CD8-positive, alpha-beta memory T cell (primary cell): ENCODE measurements around the gene TMEM87B. TPM values are rescaled to one million over a fixed set of nuclear protein-coding genes. Genes with fewer than 3 reads are reported as not detected.
"Not testable (repeated sequence)": the region's sequence is repeated elsewhere in the genome, so short reads cannot be mapped to it uniquely, and the experiment has no call there.

Experiments used
- CTCF ChIA-PET: fragments of 350-600 bp; sonication (Branson Sonifier 250); formaldehyde crosslinking; loops from one replicate; lab custom pipeline; 2021; ENCODE audit warnings: antibody characterized with exemption; lab: Charles Lee
- POLR2A ChIA-PET: fragments of 350-600 bp; sonication (Branson Sonifier 250); formaldehyde crosslinking; loops from one replicate; lab custom pipeline; 2021; ENCODE audit warnings: antibody characterized with exemption; lab: Charles Lee
- DNase-seq, 5 donors: peaks; one replicate each; pipeline versions ENCODE4 v3.0.0 to v3.0.0-alpha.2; 2020 to 2022; ENCODE audit warnings: mixed read lengths in 1 of 5
- H3K27ac ChIP-seq: one replicate; pipeline ENCODE4 v1.7.0; 2013; ENCODE audit warnings: low read depth, mild to moderate bottlenecking, low read length, moderate library complexity
- H3K27me3 ChIP-seq: 2 replicates; pipeline ENCODE4 v1.7.0; 2013; ENCODE audit warnings: low read length, mild to moderate bottlenecking; ENCODE audit not compliant: insufficient read depth, poor library complexity, severe bottlenecking
- H3K36me3 ChIP-seq: 2 replicates; pipeline ENCODE4 v1.7.0; 2013; ENCODE audit warnings: mild to moderate bottlenecking, low read length, moderate library complexity; ENCODE audit not compliant: insufficient read depth
- H3K4me1 ChIP-seq: 2 replicates; pipeline ENCODE4 v1.7.0; 2013; ENCODE audit warnings: mild to moderate bottlenecking, low read length, moderate library complexity; ENCODE audit not compliant: insufficient read depth
- H3K4me3 ChIP-seq: 2 replicates; pipeline ENCODE4 v1.7.0; 2013; ENCODE audit warnings: mild to moderate bottlenecking, low read length
- H3K9me3 ChIP-seq: 2 replicates; pipeline ENCODE4 v1.7.0; 2013; ENCODE audit warnings: mild to moderate bottlenecking, low read length
- H3K27ac Mint-ChIP-seq, 8 donors: one replicate each; pipeline ENCODE4 v1.8.0; 2020 to 2021; ENCODE audit warnings: mixed read lengths in 8 of 8, mild to moderate bottlenecking in 6 of 8, inconsistent platforms in 3 of 8, moderate library complexity in 3 of 8
- H3K27me3 Mint-ChIP-seq, 2 donors: one replicate each; pipeline ENCODE4 v1.8.0; 2020 to 2021; ENCODE audit warnings: mixed read lengths in 2 of 2, mild to moderate bottlenecking in 1 of 2, moderate library complexity in 1 of 2
- H3K36me3 Mint-ChIP-seq, 3 donors: one replicate each; pipeline ENCODE4 v1.8.0; 2020 to 2021; ENCODE audit warnings: mixed read lengths in 3 of 3, inconsistent platforms in 1 of 3, mild to moderate bottlenecking in 1 of 3
- H3K4me1 Mint-ChIP-seq, 3 donors: one replicate each; pipeline ENCODE4 v1.8.0; 2020 to 2021; ENCODE audit warnings: mixed read lengths in 3 of 3, inconsistent platforms in 1 of 3, mild to moderate bottlenecking in 1 of 3
- H3K4me3 Mint-ChIP-seq, 7 donors: one replicate each; pipeline ENCODE4 v1.8.0; 2020 to 2021; ENCODE audit warnings: mixed read lengths in 7 of 7, mild to moderate bottlenecking in 6 of 7, moderate library complexity in 4 of 7, inconsistent platforms in 2 of 7
- H3K9me3 Mint-ChIP-seq, 5 donors: one replicate each; pipeline ENCODE4 v1.8.0; 2020 to 2022; ENCODE audit warnings: mixed read lengths in 5 of 5, mild to moderate bottlenecking in 3 of 5, moderate library complexity in 2 of 5, inconsistent platforms in 1 of 5
- polyA plus RNA-seq: library from polyadenylated mRNA; unstranded; fragments of 300-500 nt; fragmentation: Illumina TruSeq; gene quantifications from one replicate; pipeline ENCODE4 v1.2.3, GENCODE V29; 2021
- total RNA-seq, 2 experiments: library from RNA; stranded (reverse); gene quantifications; one replicate each; pipeline ENCODE4 v1.2.3, GENCODE V29; 2021

The TMEM87B gene
- total and polyA plus RNA-seq, 3 experiments from 2014 or later: 12.9 to 17.3 (median 16.8) TPM

DNA sequence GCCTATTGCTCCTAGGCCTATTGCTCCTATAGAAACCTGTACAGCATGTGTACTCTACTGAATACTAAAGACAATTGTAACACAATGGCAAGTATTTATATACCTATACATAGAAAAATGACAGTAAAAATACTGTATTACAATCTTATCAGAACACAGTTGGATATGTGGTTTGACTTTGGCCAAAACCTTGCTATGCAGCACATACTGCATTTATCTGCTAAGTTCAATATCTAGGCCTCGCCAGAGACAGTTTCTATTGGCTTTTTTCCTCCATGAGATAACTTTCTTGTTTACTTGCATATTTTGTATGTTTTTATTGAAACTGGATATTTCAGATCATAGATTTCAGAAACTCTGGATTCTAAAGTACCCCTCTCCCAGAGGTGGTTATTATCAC, 19.3 kb upstream of the TMEM87B start:
- Mint-ChIP-seq H3K4me1 (peaks cover 0 to 2% (median 0%) of the 10 kb centered on the region in 3 donors), H3K27me3 (peaks cover 3% of the 10 kb centered on the region in 2 donors)
- CTCF ChIA-PET: no interaction called here

DNA sequence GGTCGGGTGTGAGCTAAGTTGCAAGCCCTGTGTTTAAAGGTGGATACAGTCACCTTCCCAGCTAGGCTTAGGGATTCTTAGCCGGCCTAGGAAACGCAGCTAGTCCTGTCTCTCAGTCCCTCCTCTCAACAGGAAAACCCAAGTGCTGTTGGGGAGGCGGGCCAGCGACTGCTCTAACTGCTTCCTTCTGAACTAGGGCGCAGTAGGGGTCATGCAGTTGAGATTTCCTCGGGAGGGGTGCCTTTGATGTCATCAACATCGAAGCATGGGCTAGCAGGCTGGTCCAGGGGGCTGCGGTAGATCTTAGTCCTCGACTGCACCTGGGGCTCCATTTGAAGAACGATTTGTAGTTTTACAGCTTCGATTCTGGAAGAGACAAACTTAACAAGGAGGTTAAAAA, 15.5 kb upstream of the TMEM87B start:
- CTCF ChIA-PET: not testable (repeated sequence)

More for the DNA sequence above, 19.3 kb upstream of the TMEM87B start:
- no peaks in the 10 kb centered on the region for H3K9me3 ChIP-seq
- no peaks in the 10 kb centered on the region for H3K36me3 ChIP-seq
- no peaks in the 10 kb centered on the region for H3K27me3 ChIP-seq
- peaks cover 0 to 16% (median 3%) of the 10 kb centered on the region in 3 donors for H3K36me3 Mint-ChIP-seq
- no peak overlapping the region for H3K27ac Mint-ChIP-seq
- no peak overlapping the region for H3K27ac ChIP-seq
- no peak for DNase-seq
- H3K4me3 Mint-ChIP-seq: no peak overlapping the region
- H3K4me1 ChIP-seq: no peaks in the 10 kb centered on the region
- H3K9me3 Mint-ChIP-seq: peaks cover 2 to 25% (median 10%) of the 10 kb centered on the region in 5 donors
- no peak overlapping the region for H3K4me3 ChIP-seq
- POLR2A ChIA-PET: interaction anchor here (0.7 kb wide), 1 partner anchor 96 kb away, joined by 6 read pairs; no protein-coding TSS in a partner anchor

DNA sequence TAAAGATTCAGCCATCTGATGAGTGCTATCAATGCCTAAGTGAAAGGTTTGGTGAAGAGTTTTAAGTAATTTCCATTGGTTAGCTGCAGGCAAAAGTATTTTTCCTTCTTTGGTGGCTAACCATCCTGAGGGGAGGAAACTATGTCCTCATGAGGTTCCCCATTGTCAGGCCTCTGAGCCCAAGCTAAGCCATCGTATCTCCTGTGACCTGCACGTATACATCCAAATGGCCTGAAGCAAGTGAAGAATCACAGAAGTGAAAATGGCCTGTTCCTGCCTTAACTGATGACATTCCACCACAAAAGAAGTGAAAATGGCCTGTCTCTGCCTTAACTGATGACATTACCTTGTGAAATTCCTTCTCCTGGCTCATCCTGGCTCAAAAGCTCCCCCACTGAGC, 15.0 kb upstream of the TMEM87B start:
- H3K4me1 ChIP-seq, H3K4me3 ChIP-seq, H3K4me3 Mint-ChIP-seq, H3K27ac ChIP-seq, POLR2A ChIA-PET, H3K27ac Mint-ChIP-seq, H3K27me3 Mint-ChIP-seq, H3K36me3 ChIP-seq, H3K4me1 Mint-ChIP-seq, CTCF ChIA-PET, DNase-seq, H3K9me3 ChIP-seq, H3K27me3 ChIP-seq: not testable (repeated sequence)
- H3K9me3 Mint-ChIP-seq: peaks cover 2 to 20% (median 7%) of the 10 kb centered on the region in 5 donors
- peaks cover 0 to 12% (median 4%) of the 10 kb centered on the region in 3 donors for H3K36me3 Mint-ChIP-seq

More for the DNA sequence above, 15.5 kb upstream of the TMEM87B start:
- peaks cover 2 to 23% (median 8%) of the 10 kb centered on the region in 5 donors for H3K9me3 Mint-ChIP-seq
- H3K9me3 ChIP-seq, H3K4me1 ChIP-seq, H3K36me3 ChIP-seq, H3K4me1 Mint-ChIP-seq, H3K4me3 Mint-ChIP-seq, H3K27me3 ChIP-seq, H3K4me3 ChIP-seq, H3K27me3 Mint-ChIP-seq, DNase-seq, H3K27ac Mint-ChIP-seq, POLR2A ChIA-PET, H3K27ac ChIP-seq: not testable (repeated sequence)
- H3K36me3 Mint-ChIP-seq: peaks cover 0 to 16% (median 4%) of the 10 kb centered on the region in 3 donors

GRCh38 chr2:112041460-112041859, 13.6 kb upstream of the TMEM87B start:
- CTCF ChIA-PET, DNase-seq, H3K27ac ChIP-seq, H3K9me3 ChIP-seq, H3K4me3 Mint-ChIP-seq, H3K27ac Mint-ChIP-seq, H3K4me1 ChIP-seq, H3K4me3 ChIP-seq, H3K4me1 Mint-ChIP-seq, H3K36me3 ChIP-seq, H3K27me3 ChIP-seq, POLR2A ChIA-PET: not testable (repeated sequence)
- peaks cover 4 to 18% (median 16%) of the 10 kb centered on the region in 5 donors for H3K9me3 Mint-ChIP-seq
- H3K27me3 Mint-ChIP-seq: peaks cover 9 to 16% of the 10 kb centered on the region in 2 donors
- peaks cover 0 to 15% (median 4%) of the 10 kb centered on the region in 3 donors for H3K36me3 Mint-ChIP-seq

DNA sequence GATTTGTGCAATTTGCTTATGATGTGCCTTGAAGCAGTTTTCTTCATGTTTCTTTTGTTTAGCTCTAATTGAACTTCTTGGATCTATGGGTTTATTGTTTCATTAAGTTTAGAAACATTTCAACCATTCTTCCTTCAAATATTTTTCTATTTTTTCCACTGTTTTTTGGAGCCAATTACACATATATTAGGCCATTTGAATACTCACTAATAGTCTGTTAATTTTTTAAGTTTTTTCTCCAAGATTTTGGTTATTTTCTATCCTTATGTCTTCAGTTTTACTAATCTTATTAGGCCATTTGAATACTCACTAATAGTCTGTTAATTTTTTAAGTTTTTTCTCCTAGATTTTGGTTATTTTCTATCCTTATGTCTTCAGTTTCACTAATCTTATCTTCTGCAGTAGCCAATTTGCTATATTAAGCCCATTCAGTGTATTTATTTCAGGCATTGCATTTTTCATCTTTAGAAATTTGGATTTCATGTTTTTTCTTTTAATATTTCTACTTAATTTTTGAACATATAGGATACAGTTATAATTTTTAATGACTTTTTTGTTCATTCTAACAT, 9.5 kb upstream of the TMEM87B start:
- H3K9me3 Mint-ChIP-seq: peaks cover 2 to 11% (median 2%) of the 10 kb centered on the region in 5 donors
- H3K36me3 Mint-ChIP-seq: peaks cover 0 to 3% (median 2%) of the 10 kb centered on the region in 3 donors
- no peak overlapping the region for H3K27ac Mint-ChIP-seq
- no peak overlapping the region for H3K4me3 Mint-ChIP-seq
- Histone ChIP-seq H3K36me3 (no peaks in the 10 kb centered on the region), H3K27me3 (no peaks in the 10 kb centered on the region), H3K27ac (no peak overlapping the region), H3K4me3 (no peak overlapping the region), H3K4me1 (no peaks in the 10 kb centered on the region), H3K9me3 (no peaks in the 10 kb centered on the region)
- CTCF ChIA-PET: interaction anchor here (0.6 to 0.9 kb wide), 2 partner anchors 158 to 1291 kb away, joined by 3 read pairs; no protein-coding TSS in a partner anchor
- DNase-seq: no peak
- peaks cover 6 to 16% of the 10 kb centered on the region in 2 donors for H3K27me3 Mint-ChIP-seq
- H3K4me1 Mint-ChIP-seq: no peaks in the 10 kb centered on the region
- POLR2A ChIA-PET: no interaction called here

DNA sequence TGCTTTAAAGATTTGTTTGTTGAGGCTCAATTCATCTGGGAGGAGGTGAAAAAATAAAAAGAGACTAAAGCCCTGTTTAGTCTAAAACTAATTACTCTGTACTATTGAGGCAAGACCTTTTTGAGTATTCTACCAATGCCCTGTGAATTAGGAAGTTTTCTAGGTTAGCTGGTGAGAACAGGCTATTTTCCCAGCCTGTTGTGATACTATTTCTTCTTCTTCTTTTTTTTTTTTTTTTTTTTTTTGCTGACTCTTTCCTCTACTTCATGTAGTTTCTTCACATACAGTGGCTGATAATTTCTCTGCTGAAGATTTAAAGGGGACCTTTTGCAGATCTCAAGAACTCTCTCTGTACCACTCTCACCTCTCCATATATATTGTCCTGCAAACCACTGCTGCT, 8.8 kb upstream of the TMEM87B start:
- H3K27ac Mint-ChIP-seq: no peak overlapping the region
- H3K4me3 Mint-ChIP-seq: no peak overlapping the region
- H3K9me3 Mint-ChIP-seq: peaks cover 2 to 11% (median 2%) of the 10 kb centered on the region in 5 donors
- no peaks in the 10 kb centered on the region for H3K36me3 ChIP-seq
- no peaks in the 10 kb centered on the region for H3K4me1 ChIP-seq
- H3K9me3 ChIP-seq: no peaks in the 10 kb centered on the region
- H3K4me3 ChIP-seq: no peak overlapping the region
- no peaks in the 10 kb centered on the region for H3K4me1 Mint-ChIP-seq
- ChIA-PET POLR2A (no interaction called here), CTCF (interaction anchor here (0.9 kb wide), 1 partner anchor 159 kb away, joined by 3 read pairs; no protein-coding TSS in a partner anchor)
- no peak for DNase-seq
- H3K36me3 Mint-ChIP-seq: peaks cover 0 to 3% (median 0%) of the 10 kb centered on the region in 3 donors
- no peaks in the 10 kb centered on the region for H3K27me3 ChIP-seq
- H3K27me3 Mint-ChIP-seq: peaks cover 6 to 16% of the 10 kb centered on the region in 2 donors
- no peak overlapping the region for H3K27ac ChIP-seq

DNA sequence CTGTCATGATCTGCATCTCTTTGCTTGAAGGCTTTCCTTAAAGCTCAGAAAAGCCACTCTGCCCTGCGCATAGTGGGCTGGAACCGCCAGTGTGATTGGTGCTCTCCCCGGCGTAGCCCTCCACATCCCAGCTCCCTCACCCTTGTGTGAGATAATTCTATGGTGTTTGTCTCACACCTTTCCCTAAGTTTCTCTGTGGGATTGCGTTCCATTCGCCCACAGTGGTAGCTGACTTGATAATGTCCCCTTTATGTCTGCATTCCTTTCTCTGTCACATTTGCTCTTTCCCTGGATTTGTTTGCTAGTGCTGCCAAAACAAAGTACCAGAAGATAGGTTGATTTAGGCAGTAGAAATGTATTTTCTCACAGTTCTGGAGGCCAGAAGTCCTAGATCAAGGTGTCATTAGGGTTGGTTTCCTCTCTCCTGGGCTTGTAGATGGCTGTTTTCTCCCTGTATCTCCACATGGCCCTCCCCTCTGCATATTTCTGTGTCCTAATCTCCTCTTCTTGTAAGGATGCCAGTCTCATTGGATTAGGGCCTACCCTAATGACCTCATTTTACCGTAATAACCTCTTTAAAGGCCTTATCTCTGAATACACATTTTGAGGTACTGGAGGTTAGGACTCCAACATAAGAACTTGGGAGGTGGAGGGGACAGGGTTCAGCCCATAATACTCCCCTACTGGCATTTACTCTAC, 7.4 kb upstream of the TMEM87B start:
- DNase-seq: no peak
- Histone ChIP-seq H3K36me3 (no peaks in the 10 kb centered on the region), H3K27me3 (no peaks in the 10 kb centered on the region), H3K4me3 (no peak overlapping the region), H3K27ac (no peak overlapping the region), H3K4me1 (no peaks in the 10 kb centered on the region), H3K9me3 (no peaks in the 10 kb centered on the region)
- H3K9me3 Mint-ChIP-seq: peaks cover 2 to 11% (median 2%) of the 10 kb centered on the region in 5 donors
- peaks cover 0 to 3% (median 0%) of the 10 kb centered on the region in 3 donors for H3K36me3 Mint-ChIP-seq
- ChIA-PET CTCF (interaction anchor here (0.6 to 2.0 kb wide), 3 partner anchors 11 to 1096 kb away, joined by 3 to 7 read pairs (median 3); no protein-coding TSS in a partner anchor), POLR2A (no interaction called here)
- H3K4me3 Mint-ChIP-seq: no peak overlapping the region
- peaks cover 6 to 16% of the 10 kb centered on the region in 2 donors for H3K27me3 Mint-ChIP-seq
- peak overlapping the region in 1 of 8 donors; percentile 6 for H3K27ac Mint-ChIP-seq
- no peaks in the 10 kb centered on the region for H3K4me1 Mint-ChIP-seq

DNA sequence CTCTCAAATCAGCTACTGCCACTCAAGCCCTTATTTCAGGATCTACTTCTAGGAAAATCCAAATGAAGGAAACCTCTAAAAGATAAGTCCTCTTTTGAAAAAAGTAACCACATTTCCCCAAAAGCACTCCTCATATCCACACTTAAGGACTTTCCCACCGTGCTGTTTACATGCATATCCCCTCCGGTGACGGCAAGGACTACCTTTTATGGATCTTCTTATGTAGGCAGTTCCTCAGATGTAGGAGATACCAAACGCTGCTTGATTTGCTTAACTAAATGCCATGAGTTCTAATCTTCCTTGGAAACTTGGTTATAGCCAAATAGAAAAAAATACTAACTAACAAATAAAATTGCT, 6.9 kb upstream of the TMEM87B start:
- Histone ChIP-seq H3K9me3 (no peaks in the 10 kb centered on the region), H3K4me3 (no peak overlapping the region), H3K27ac (no peak overlapping the region), H3K27me3 (no peaks in the 10 kb centered on the region), H3K4me1 (no peaks in the 10 kb centered on the region), H3K36me3 (no peaks in the 10 kb centered on the region)
- ChIA-PET POLR2A (no interaction called here), CTCF (interaction anchor here (0.6 to 2.0 kb wide), 3 partner anchors 10 to 1095 kb away, joined by 3 to 7 read pairs (median 3); no protein-coding TSS in a partner anchor)
- Mint-ChIP-seq H3K27me3 (peaks cover 6 to 16% of the 10 kb centered on the region in 2 donors), H3K36me3 (peaks cover 0 to 3% (median 0%) of the 10 kb centered on the region in 3 donors), H3K4me1 (peaks cover 0 to 1% (median under 1%) of the 10 kb centered on the region in 3 donors), H3K4me3 (no peak overlapping the region), H3K9me3 (peaks cover 2 to 11% (median 2%) of the 10 kb centered on the region in 5 donors), H3K27ac (no peak overlapping the region)
- no peak for DNase-seq
